Gastroesophageal sphincter (tissue), 4 donors: ENCODE measurements around the gene MEN1. TPM values are rescaled to one million over a fixed set of nuclear protein-coding genes. Genes with fewer than 3 reads are reported as not detected.

Experiments used
- total RNA-seq, 4 donors: library from RNA; depleted of rRNA; stranded (reverse); fragments of >200 nt; gene quantifications; one replicate each; pipeline ENCODE4 v1.1.0, GENCODE V29; 2016

MEN1 gene
- total RNA-seq, 4 donors from 2014 or later, result 7.1 to 20.9 (median 11.6) TPM

Other genes with a start within 250 kb of the MEN1 start
- not detected for gene SLC22A12, start 219.3 kb downstream of the MEN1 start, total RNA-seq
- gene NRXN2, start 87.4 kb downstream of the MEN1 start, total RNA-seq, result 10 to 100 TPM in 1 of 4 donors, 1 to 10 TPM in 3; 3.4 to 25.4 (median 5.0) TPM
- 10 to 100 TPM; 34.5 to 84.9 (median 41.1) TPM for gene RASGRP2, start 66.4 kb downstream of the MEN1 start, total RNA-seq
- gene PYGM, start 50.6 kb downstream of the MEN1 start, total RNA-seq, result 10 to 100 TPM; 10.5 to 55.2 (median 32.8) TPM
- 100 to 1,000 TPM; 187 to 314 (median 253) TPM for gene SF1, start 32.0 kb downstream of the MEN1 start, total RNA-seq
- 10 to 100 TPM; 17.6 to 24.0 (median 19.6) TPM for gene MAP4K2, start 7.3 kb downstream of the MEN1 start, total RNA-seq
- under 1 TPM; 0.08 to 0.94 (median 0.22) TPM for gene CDC42BPG, start 34.1 kb upstream of the MEN1 start, total RNA-seq
- 100 to 1,000 TPM in 2 of 4 donors, 10 to 100 TPM in 2; 92.1 to 188 (median 101) TPM for gene EHD1, start 68.1 kb upstream of the MEN1 start, total RNA-seq
- 10 to 100 TPM; 18.8 to 27.2 (median 26.3) TPM for gene ATG2A, start 106.7 kb upstream of the MEN1 start, total RNA-seq
- 10 to 100 TPM; 20.3 to 41.2 (median 27.0) TPM for gene PPP2R5B, start 114.1 kb upstream of the MEN1 start, total RNA-seq
- not detected for gene GPHA2, start 125.3 kb upstream of the MEN1 start, total RNA-seq
- not detected for gene MAJIN, start 161.6 kb upstream of the MEN1 start, total RNA-seq
- 1 to 10 TPM; 1.5 to 3.4 (median 1.6) TPM for gene BATF2, start 186.4 kb upstream of the MEN1 start, total RNA-seq
- gene ARL2, start 203.6 kb upstream of the MEN1 start, total RNA-seq, result 100 to 1,000 TPM; 158 to 220 (median 179) TPM
- 10 to 100 TPM; 23.6 to 42.5 (median 30.1) TPM for gene SNX15, start 216.9 kb upstream of the MEN1 start, total RNA-seq
- gene SAC3D1, start 230.7 kb upstream of the MEN1 start, total RNA-seq, result 10 to 100 TPM in 3 of 4 donors, 1 to 10 TPM in 1; 4.7 to 13.6 (median 12.7) TPM
- 10 to 100 TPM; 21.8 to 38.5 (median 29.0) TPM for gene NAALADL1, start 248.0 kb upstream of the MEN1 start, total RNA-seq